NCI-H69 (cell line): ENCODE measurements around the gene GPR89B.
A peak's percentile ranks its signal among the peaks of the same experiment; 100 is the strongest.
"Not testable (repeated sequence)": the region's sequence is repeated elsewhere in the genome, so short reads cannot be mapped to it uniquely, and the experiment has no call there.

Experiments used
- DNase-seq: peaks from one replicate; lab custom pipeline; 2025; lab: John Stamatoyannopoulos, UW

GPR89B gene

DNA sequence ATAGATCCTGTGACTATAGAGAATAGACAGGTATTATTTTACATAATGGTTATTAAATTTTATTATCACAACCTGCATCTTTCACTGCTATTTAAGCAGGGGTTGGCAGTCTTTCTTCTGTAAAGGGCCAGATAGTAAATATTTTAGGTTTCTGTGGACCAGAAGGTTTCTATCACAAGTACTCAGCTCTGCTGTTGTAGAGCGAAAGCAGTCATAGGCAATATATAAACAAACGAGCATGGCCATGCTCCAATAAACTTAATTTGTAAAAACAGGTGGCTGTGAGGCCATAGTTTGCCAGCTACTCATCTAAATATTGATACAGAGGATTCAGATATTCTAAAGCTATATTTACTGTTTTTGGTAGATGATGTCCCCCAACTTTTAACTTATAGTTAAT, 12.2 kb downstream of the GPR89B start:
- DNase-seq, result not testable (repeated sequence)

DNA sequence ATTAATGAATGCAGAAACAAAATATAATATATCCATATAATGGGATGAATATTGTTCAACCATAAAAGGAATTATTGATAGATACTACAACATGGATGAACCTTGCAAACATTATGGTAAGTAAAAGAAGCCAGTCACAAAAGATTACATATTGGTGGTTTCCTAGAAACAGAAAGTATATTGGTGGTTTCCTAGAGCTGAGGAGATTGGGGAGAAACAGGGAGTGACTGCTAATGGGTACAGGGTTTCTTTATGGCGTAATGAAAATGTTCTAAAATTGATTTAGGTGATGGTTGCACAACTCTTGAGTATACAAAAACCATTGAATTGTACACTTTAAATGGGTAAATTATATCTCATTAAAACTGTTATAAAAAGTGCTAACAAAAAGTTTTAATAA, 14.3 kb downstream of the GPR89B start:
- DNase-seq, result not testable (repeated sequence)

DNA sequence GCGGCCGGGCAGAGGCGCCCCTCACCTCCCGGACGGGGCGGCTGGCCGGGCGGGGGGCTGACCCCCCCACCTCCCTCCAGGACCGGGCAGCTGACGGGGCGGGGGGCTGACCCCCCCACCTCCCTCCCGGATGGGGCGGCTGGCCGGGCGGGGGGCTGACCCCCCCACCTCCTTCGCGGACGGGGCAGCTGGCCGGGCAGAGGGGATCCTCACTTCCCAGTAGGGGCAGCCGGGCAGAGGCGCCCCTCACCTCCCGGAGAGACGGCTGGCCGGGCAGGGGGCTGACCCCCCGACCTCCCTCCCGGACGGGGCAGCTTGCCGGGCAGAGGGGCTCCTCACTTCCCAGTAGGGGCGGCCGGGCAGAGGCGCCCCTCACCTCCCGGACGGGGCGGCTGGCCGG, 21.3 kb downstream of the GPR89B start:
- DNase-seq, result not testable (repeated sequence)

DNA sequence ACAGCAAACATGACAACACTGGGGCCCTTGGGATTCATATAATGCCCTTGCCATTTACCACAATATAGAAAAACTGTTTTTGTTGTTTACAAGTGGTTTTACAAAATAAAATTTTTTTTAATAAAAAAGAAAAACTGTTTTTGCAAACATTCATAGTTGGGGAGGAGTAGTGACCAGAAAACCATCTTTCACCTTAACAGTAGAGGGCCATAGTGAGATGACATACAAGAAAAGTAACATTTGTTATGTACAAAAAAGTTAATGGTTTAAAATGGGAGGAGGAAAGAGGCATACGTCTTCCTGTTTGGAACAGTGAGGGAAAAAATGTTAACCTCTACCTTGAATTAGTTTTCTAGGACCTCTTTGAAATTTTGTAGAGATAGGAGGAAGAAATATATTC, 30.7 kb downstream of the GPR89B start:
- DNase-seq, result not testable (repeated sequence)

DNA sequence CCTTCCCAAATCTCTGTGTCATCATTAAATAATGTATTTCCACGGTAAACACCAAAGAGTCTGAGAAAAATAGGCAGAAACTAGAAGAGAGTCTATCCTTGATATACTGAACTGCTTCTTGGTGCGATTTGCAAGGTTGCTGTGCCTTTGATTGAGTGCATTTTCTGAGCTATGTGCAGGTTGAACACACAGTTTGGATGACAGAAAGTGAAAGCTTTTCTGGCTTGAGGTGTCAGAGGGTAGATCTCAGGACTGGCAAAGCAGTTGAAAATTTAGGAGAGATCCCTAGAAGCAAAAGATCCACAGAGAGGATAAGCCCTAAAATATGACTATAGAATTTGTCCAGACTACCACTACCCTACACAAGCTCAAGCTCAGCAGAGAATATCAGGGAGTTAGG, 31.5 kb downstream of the GPR89B start:
- not testable (repeated sequence) for DNase-seq

DNA sequence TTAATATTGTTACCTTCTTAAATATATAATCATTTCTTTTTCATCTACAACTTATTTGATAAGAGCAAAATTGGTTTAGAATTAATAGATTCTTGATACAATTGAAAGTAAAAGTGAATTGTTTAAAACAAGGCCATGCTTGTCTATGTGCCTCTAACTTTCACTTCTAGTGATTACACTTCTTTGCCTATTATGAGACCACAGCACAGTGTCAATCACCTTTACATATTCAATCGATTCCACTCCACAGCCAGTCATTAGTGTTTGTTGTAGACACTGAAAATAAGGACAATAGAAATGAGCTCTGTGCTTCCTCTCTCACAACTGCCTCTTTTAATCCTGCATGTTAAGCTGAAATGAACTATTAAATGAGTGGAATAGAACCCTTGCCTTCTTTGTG, 36.4 kb downstream of the GPR89B start:
- DNase-seq, result not testable (repeated sequence)

DNA sequence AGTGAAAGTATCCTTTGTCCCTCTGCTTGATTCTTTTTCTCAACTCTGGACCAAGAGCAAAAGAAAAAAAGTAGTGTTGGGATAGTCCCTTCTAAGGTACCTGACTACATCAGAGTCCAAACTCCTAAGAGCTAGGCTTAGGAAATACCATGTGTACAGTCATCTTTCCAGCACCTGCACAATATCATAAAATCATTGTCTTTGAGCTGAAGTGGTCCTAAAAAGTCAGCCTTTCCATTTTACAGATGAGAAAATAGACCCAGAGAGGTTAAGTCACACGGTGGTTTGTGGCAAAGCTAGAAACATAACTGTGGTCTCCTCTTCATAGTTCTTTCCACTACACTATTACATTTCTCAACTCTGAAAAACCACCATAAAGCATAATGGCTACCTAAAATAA, 38.4 kb downstream of the GPR89B start:
- not testable (repeated sequence) for DNase-seq

DNA sequence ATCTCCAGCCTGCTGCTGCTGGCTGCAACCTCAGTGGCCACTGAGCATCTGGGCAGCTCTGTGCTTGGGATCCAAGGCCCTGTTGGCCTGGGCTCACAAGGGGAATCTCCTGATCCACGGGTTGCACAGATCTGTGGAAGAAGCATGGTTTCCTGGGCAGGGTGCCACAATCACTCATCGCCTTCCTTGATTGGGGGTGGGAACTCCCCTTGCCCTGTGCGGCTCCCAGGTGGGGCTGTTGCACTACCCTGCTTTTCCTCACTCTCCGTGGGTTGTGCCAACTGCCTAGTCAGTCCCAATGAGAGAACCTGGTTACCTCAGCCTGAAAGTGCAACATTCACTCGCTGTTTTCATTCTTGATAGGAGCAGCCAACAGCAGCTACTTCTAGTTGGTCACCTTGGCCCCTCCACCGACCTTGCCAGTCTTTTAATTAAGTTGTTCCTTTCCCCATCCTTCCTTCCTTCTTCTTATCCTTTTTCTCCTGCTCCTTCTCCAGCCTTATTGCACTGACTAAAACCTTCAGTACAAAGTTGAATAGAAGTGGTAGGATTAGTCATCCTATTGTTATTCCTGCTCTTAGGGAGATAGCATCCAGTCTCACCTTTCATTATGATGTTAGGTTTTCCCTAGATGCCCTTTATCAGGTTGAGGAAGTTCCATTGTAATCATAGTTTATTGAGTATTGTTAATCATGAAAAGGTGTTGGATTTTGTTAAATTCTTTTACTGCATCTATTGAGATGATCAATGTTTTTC, 50.9 kb downstream of the GPR89B start:
- not testable (repeated sequence) for DNase-seq

DNA sequence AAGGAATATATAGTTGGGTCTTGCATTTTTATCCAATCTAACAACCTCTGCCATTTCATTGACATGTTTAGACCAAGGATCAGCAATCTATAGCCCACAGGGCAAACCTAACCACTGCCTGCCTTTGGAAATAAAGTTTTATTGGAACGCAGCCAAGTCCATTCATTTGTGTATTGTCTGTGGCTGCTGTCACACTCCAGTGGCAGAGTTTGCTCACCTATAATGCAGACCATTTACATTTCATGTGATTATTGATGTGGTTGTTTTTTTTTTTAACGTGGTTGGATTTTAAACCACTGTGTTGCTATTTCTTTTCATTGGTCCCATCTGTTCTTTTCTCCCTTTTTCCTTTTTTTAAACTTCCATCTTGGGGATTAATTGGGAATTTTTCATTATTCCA, 57.2 kb downstream of the GPR89B start:
- DNase-seq, result peak; percentile 69

DNA sequence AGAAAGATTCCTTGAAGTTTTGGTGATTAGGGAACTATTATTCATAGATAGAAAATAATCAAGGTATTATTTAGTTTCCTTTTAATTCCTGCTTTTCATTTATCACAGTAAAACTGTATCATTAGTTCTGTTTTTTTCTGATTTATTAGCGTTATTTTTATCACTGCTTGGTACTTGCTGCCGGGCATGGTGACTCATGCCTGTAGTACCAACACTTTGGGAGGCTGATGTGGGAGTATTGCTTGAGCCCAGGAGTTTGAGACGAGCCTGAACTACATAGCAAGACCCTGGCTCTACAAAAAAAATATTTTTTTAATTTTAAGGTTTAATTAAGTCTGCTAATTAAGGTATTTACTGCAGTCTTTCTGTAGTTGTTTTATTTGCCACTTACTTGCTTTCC, 59.7 kb downstream of the GPR89B start:
- DNase-seq, result not testable (repeated sequence)

DNA sequence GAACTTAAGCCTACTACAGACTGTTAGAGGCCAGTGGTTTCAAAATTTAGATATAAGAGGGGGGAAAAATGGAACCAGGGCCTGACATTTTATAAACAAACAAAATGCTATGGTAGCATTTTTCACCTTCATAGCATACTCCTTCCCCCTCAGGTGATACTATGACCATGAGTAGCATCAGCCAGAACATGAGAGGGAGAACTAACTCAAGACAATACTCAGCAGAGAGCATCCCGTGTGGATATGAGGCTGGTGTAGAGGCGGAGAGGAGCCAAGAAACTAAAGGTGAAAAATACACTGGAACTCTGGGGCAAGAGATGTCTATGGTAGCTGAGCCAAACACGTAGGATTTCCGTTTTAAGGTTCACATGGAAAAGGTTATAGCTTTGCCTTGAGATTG, 64.7 kb downstream of the GPR89B start:
- DNase-seq, result not testable (repeated sequence)

DNA sequence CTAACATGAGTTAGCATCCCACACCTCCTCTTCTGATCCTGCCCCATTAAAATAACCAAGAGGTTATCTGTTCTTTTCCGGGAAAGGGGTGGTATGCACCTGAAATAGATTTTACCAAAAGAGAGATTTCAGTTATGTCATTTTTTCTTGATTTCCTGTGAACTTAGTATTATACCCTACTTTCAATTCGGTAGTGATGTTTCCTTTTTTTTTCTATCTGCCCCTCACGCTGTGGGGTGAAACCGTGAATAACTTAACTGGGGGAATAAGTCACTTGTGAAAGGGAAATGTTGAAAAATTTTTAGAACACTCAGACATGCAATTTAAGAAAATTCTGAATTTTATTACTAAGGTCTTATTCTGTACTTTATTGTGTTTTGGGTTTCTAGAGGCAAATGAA, 65.2 kb downstream of the GPR89B start:
- DNase-seq, result not testable (repeated sequence)

DNA sequence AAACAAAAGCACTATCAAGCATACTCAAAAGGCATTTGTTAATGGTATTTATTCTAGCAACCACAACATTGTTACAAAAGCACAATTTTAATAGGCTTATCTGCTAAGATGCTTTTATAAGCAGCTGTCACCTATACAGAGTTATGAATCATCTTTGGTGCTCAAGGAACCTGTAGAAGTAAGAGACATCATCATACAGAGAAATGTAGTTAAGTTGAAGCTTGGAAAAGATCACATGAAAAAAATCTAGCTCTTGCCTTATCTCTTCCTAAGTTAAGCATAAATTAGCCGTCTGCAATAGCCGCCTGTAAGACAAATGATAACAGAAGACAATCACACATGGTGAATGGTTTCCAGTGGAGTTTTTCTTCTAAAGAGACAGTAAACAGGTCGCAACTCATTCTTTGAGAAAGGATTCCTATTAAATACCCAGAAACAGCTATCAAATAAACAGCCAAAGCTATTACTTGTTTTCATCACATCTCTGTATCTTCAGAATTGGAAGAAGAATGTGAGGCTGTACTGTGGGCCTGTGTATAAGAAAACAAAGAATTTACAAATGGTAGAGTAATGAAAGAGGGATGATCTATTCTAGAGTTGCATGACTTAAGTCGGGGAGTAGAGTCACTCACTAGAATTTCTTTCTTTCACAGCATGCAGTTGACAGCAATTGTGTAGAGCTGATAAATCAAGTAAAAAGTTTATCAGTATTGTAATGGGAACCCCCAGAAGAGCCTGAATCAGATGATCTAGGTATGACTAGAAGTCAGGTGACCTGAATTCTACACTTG, 65.8 kb downstream of the GPR89B start:
- DNase-seq, result not testable (repeated sequence)

DNA sequence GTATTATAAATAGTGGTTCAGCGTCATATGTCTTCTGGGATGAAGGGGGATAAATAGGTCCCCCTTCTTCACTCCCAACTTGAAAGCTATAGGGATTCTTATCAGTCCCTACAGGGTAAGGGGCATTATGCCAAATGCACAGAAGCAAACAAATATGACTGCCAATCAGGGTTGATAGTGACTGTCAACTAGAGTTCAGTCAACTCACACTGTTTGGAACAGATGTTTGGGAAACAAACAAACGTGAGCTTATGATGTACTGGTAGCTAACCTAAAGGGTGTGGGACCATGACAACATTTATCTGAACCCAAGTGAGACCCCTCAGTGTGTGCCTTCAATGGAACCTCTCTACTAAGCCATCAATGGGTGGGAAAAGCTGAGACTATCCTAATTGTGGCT, 67.9 kb downstream of the GPR89B start:
- not testable (repeated sequence) for DNase-seq

DNA sequence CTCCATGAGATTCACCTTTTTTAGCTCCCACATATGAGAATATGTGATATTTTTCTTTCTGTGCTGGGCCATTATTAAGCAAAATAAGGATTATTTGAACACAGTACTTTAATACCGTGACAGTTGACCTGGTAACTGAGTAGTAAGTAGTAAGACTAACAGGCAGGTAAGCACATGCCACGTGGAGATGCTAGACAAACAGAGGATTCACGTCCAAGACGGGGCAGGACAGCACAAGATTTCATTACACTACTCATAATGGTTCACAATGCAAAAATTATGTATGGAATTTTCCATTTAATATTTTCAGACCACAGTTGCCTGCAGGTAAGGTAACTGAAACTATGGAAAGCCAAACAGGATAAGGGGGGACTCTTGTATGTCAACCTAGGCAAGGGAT, 79.5 kb downstream of the GPR89B start:
- DNase-seq, result not testable (repeated sequence)

DNA sequence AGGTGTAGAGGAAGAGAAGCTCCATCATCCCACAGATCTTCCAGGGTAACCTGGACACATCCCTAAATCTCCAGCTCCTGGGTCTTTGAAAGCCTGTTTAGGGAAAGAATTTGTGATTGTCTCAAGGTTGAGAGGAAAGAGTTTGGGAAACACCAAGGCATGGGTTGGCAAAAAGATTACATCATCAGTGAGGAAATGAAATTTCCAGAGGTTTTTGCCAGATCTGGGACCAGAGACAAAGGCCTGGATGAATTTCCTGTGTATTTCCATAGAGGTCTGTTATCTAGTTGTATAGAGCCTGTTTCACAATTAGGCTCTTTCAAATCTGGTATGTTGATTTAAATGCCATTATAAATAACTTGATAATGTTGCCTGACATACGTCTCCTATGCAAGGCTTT, 82.3 kb downstream of the GPR89B start:
- no peak for DNase-seq

DNA sequence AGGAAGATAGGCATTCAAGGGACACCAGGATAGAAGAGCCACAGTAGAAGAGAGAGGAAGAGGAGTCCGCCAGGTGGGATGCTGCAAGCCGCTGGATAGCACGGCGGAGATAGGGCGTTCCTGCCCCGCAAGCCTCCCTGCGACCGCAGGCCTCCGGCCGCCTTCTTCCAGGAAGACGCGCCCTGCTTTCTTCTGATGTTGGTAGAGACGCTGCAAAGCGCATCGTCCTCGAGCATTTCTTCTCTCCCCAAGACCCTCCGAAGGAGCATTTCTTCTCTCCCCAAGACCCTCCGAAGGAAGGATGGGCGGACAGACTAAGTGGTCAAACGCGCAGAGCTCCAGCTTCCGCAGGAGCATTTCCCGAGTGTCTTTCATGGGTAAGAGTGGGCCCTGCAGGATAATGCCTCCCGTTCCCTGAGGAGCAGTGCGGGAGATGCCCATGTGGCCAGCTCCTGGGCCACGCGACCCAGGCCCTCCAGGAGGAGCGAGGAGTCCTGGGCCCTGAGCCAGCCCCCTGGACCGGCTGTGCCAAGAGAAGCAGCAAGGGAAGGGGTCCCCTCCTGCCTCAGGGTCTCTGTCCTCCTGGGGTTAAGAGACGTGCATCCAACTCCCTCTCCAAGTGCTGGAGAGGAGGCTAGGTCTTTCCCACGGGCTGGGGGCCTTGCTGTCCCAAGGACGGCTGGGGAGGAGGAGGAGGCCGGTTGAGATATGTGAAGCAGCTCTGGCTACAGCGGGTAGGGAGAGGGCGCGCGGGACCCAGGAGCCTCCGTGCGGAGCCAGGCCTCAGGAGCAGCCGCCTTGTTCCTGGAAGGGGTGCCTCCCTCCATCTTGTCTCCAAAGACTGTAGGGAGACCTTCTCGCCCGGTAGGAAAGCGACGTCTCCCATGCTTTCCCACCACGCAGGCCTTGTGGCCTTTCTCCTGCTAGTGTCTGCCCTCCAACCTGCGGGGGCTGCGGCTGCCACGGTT, 85.2 kb downstream of the GPR89B start:
- DNase-seq, result not testable (repeated sequence)

DNA sequence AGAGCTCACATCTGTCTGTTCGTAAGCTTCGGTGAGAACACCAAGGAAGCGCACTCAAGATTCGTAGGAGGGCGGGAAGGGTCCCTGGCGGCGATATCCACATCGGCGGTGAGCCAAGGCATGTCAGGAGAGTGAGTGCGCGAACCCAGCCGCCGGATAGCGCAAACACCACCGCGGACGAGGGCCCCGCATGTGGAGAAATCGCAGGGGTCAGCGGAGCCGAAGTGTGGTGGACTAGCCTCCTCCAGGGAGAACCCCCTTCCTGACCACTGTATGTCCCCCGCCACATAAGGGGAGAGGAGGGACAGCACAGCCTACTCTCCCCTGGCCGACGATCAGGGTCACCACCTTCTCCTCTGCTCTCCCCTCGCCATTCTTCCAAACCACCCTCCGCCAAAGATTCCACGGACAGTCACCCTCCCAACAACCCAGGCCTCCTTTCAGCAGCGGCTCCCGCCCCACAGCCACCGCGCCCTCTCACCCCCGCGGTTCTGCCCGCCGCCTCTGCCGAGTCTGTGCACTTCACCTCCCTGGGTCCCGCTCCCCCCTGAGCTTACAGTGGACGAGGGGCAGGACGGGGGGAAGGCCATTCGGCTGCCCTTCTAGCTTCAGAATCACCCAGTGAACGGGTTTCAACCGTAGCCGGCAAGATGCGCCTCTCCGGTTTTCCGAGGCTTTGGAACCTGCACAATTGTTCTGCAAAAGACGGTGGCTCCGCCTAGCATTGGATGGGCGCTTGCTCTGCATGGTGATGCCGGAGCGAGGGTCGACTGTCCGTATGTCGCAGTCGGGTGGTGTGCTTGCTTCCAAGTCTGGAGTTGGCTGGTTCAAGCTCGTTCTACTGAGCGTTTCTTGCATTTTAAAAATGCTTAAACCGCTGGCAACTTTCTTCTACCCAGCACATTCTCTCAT, 86.3 kb downstream of the GPR89B start:
- not testable (repeated sequence) for DNase-seq

DNA sequence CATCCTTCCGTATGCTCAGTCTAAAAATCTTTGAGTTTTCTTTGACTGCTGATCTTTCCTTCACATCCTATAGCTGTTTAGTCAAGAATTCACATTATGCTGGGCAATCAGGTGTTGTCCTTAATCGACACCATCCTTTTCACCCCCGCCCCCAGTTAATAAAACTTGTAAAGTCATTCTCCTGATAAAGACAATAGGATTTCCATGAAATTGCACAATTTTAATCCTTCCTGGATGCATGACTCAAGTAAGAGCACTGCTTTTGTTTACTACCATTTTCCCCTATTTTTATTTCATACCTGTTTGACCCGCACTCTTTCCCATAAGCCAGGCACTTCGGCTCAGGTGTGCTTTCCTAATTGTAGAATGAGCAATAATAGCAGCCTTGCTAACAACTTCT, 96.7 kb downstream of the GPR89B start:
- DNase-seq, result not testable (repeated sequence)

DNA sequence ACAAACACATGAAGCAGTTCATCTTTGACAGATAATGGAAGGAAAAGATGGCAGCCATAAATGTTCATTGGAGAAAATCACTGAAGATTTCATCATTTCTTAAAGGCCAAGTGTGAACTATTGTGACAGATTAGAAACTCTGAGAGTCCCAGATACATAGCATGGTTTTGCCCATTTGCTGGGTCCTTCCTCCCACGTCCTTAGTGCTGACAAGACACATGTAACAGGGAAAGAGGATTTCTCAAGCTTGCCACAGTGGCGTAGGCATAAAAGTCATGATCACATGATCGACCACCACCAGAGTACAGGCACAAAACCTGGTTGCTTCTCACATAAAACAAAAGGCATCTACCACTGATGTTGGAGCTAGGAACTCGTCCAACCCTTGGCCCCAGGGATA, 98.8 kb downstream of the GPR89B start:
- DNase-seq, result not testable (repeated sequence)

DNA sequence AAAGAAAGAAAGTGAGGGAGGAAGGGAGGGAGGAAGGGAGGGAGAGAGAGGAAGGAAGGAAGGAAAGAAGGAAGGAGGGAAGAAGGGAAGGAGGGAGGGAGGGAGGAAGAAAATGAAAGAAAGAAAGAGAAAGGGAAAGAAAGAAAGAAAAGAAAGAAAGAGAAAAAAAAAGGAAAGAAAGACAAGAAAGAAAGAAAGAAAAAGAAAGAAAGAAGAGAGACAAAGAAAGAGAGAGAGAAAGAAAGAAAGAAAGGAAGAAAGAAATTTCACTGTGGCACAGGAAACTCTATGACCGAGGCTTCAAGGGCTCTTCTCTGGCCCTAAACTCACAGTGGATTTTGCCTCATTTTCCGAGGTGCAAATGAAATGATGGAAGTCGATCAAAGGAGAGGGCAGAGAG, 104.0 kb downstream of the GPR89B start:
- not testable (repeated sequence) for DNase-seq
